ENCODE data around the gene SPIN2A.
"Not testable (repeated sequence)": the region's sequence is repeated elsewhere in the genome, so short reads cannot be mapped to it uniquely, and the experiment has no call there.

SPIN2A gene

GRCh38 chrX:57137073-57137472 lies at the start of gene SPIN2A:
SPIN2A (minus strand) TSS chrX:57137397; CDS start chrX:57136597, 800 bp downstream.
- not testable (repeated sequence) for FAIRE-seq

- no peak for FAIRE-seq
Measured at GRCh38 chrX:57178605-57179004, 41.4 kb upstream of the SPIN2A start.

GRCh38 chrX:57177070-57177469 lies 39.9 kb upstream of the SPIN2A start:
- FAIRE-seq = no peak

- FAIRE-seq = no peak
Measured at GRCh38 chrX:57172544-57172943, 35.3 kb upstream of the SPIN2A start.

GRCh38 chrX:57156397-57157049 lies 19.3 kb upstream of the SPIN2A start:
- FAIRE-seq = no peak

- no peak for FAIRE-seq
Measured at GRCh38 chrX:57155171-57155570, 18.0 kb upstream of the SPIN2A start.

GRCh38 chrX:57152222-57152621 lies 15.0 kb upstream of the SPIN2A start:
- not testable (repeated sequence) for FAIRE-seq

GRCh38 chrX:57138674-57139073 lies 1.5 kb upstream of the SPIN2A start:
- FAIRE-seq = no peak

GRCh38 chrX:57137501-57137900 lies 304 bp upstream of the SPIN2A start:
- no peak for FAIRE-seq

- FAIRE-seq = not testable (repeated sequence)
Measured at GRCh38 chrX:57136589-57136988, 608 bp downstream of the SPIN2A start.

- FAIRE-seq = no peak
Measured at GRCh38 chrX:57135287-57135686, 1.9 kb downstream of the SPIN2A start.

- no peak for FAIRE-seq
Measured at GRCh38 chrX:57134702-57135101, 2.5 kb downstream of the SPIN2A start.

GRCh38 chrX:57133706-57134105 lies 3.5 kb downstream of the SPIN2A start:
- FAIRE-seq = no peak

GRCh38 chrX:57133284-57133683 lies 3.9 kb downstream of the SPIN2A start:
- FAIRE-seq = not testable (repeated sequence)

- FAIRE-seq = no peak
Measured at GRCh38 chrX:57132046-57132445, 5.2 kb downstream of the SPIN2A start.

- FAIRE-seq = no peak
Measured at GRCh38 chrX:57121816-57122215, 15.4 kb downstream of the SPIN2A start.

- peak; percentile 95 for FAIRE-seq
Measured at GRCh38 chrX:57121162-57121755, 15.9 kb downstream of the SPIN2A start, which contains the start of gene SPIN2B. SPIN2B (minus strand) TSS chrX:57121548.

- FAIRE-seq = not testable (repeated sequence)
Measured at GRCh38 chrX:57120619-57121161, 16.5 kb downstream of the SPIN2A start.

- FAIRE-seq = no peak
Measured at GRCh38 chrX:57119416-57119815, 17.8 kb downstream of the SPIN2A start.

GRCh38 chrX:57117566-57117965 lies 19.6 kb downstream of the SPIN2A start:
- FAIRE-seq = not testable (repeated sequence)

- no peak for FAIRE-seq
Measured at GRCh38 chrX:57104921-57105398, 32.2 kb downstream of the SPIN2A start.

- no peak for FAIRE-seq
Measured at GRCh38 chrX:57104406-57104805, 32.8 kb downstream of the SPIN2A start.

- no peak for FAIRE-seq
Measured at GRCh38 chrX:57103489-57103888, 33.7 kb downstream of the SPIN2A start.

GRCh38 chrX:57102918-57103317 lies 34.3 kb downstream of the SPIN2A start:
- not testable (repeated sequence) for FAIRE-seq

Measured in G401.6 (cell line).